Measurements from ENCODE around the gene PDE2A. TPM values are rescaled to one million over a fixed set of nuclear protein-coding genes. Genes with fewer than 3 reads are reported as not detected.

PDE2A gene
- total RNA-seq, 1 donor from 2014 or later: 0.82 TPM

DNA sequence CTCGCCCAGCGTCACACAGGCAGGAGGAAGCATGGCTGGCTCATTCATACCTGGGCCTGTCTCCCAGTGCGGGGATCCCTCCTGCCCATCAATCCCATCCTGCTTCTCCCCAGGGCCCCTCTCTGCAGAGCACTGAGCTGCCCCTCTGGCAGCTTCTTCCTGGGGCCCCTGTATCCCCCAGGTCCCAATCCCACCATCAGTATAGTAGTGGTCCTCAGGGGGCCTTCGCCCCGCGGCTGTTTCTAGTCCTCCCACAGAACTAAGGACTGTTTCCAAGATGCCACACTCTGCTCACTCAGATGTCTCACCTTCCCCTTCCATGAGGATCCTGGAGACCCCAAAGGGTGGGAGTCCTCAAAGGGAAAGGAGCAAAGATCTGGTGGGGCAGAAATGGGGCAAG, 97.6 kb downstream of the PDE2A start:
- H3K36me3 Mint-ChIP-seq (ENCODE audit: low read depth, unreplicated experiment): no peaks in the 10 kb centered on the region
- peaks cover 5% of the 10 kb centered on the region for H3K4me1 Mint-ChIP-seq (ENCODE audit: low read depth, unreplicated experiment)
- Histone ChIP-seq H3K4me1 (ENCODE audit: insufficient read depth, low read length) (no peaks in the 10 kb centered on the region), H3K9ac (ENCODE audit: low read length) (no peak overlapping the region), H4K20me1 (ENCODE audit: insufficient read depth, low read length) (no peaks in the 10 kb centered on the region), H3K4me3 (ENCODE audit: insufficient read depth, low read depth, low read length) (no peak overlapping the region), H3K9me3 (ENCODE audit: insufficient read depth, low read depth, low read length) (no peaks in the 10 kb centered on the region), H3K4me2 (ENCODE audit: low read length) (no peak overlapping the region), H3K36me3 (ENCODE audit: insufficient read depth, low read length) (no peaks in the 10 kb centered on the region), H3K27me3 (ENCODE audit: insufficient read depth, low read length) (peaks cover 2% of the 10 kb centered on the region), H3K27ac (ENCODE audit: low read depth, low read length) (no peak overlapping the region), H3K79me2 (ENCODE audit: insufficient read depth, low read length) (no peaks in the 10 kb centered on the region), H2AFZ (ENCODE audit: low read depth, low read length) (no peak overlapping the region)
- H3K9me3 Mint-ChIP-seq (ENCODE audit: unreplicated experiment): peaks cover 2% of the 10 kb centered on the region
- DNase-seq (ENCODE audit: low read depth): no peak
- H3K27ac Mint-ChIP-seq (ENCODE audit: unreplicated experiment): no peak overlapping the region
- peaks cover 46% of the 10 kb centered on the region for H3K27me3 Mint-ChIP-seq (ENCODE audit: low read depth, unreplicated experiment)
- H3K4me3 Mint-ChIP-seq (ENCODE audit: unreplicated experiment): no peak overlapping the region
- no peak for FAIRE-seq
- no peak for TF ChIP-seq EZH2 (IDR thresholded peaks at IDR 0.05; ENCODE audit: insufficient read depth, low read length)
- no peak for TF ChIP-seq CTCF (IDR thresholded peaks at IDR 0.05; ENCODE audit: insufficient read depth, low read depth, low read length)

GRCh38 chr11:72576243-72576595, 98.0 kb downstream of the PDE2A start:
- no peak overlapping the region for H3K27ac Mint-ChIP-seq (ENCODE audit: unreplicated experiment)
- Histone ChIP-seq H2AFZ (ENCODE audit: low read depth, low read length) (no peak overlapping the region), H3K9me3 (ENCODE audit: insufficient read depth, low read depth, low read length) (no peaks in the 10 kb centered on the region), H3K9ac (ENCODE audit: low read length) (no peak overlapping the region), H3K27me3 (ENCODE audit: insufficient read depth, low read length) (peaks cover 2% of the 10 kb centered on the region), H3K36me3 (ENCODE audit: insufficient read depth, low read length) (no peaks in the 10 kb centered on the region), H3K27ac (ENCODE audit: low read depth, low read length) (no peak overlapping the region), H3K4me2 (ENCODE audit: low read length) (no peak overlapping the region), H3K4me3 (ENCODE audit: insufficient read depth, low read depth, low read length) (no peak overlapping the region), H3K4me1 (ENCODE audit: insufficient read depth, low read length) (no peaks in the 10 kb centered on the region), H3K79me2 (ENCODE audit: insufficient read depth, low read length) (no peaks in the 10 kb centered on the region), H4K20me1 (ENCODE audit: insufficient read depth, low read length) (no peaks in the 10 kb centered on the region)
- no peak for DNase-seq (ENCODE audit: low read depth)
- FAIRE-seq: no peak
- H3K27me3 Mint-ChIP-seq (ENCODE audit: low read depth, unreplicated experiment): peaks cover 42% of the 10 kb centered on the region
- no peaks in the 10 kb centered on the region for H3K9me3 Mint-ChIP-seq (ENCODE audit: unreplicated experiment)
- no peak overlapping the region for H3K4me3 Mint-ChIP-seq (ENCODE audit: unreplicated experiment)
- no peak for TF ChIP-seq CTCF (IDR thresholded peaks at IDR 0.05; ENCODE audit: insufficient read depth, low read depth, low read length)
- no peak for TF ChIP-seq EZH2 (IDR thresholded peaks at IDR 0.05; ENCODE audit: insufficient read depth, low read length)
- H3K36me3 Mint-ChIP-seq (ENCODE audit: low read depth, unreplicated experiment): no peaks in the 10 kb centered on the region
- H3K4me1 Mint-ChIP-seq (ENCODE audit: low read depth, unreplicated experiment): peaks cover 5% of the 10 kb centered on the region

- Histone ChIP-seq H3K9me3 (ENCODE audit: insufficient read depth, low read depth, low read length) (no peaks in the 10 kb centered on the region), H3K27me3 (ENCODE audit: insufficient read depth, low read length) (peaks cover 2% of the 10 kb centered on the region), H3K4me1 (ENCODE audit: insufficient read depth, low read length) (peaks cover 1% of the 10 kb centered on the region), H3K9ac (ENCODE audit: low read length) (no peak overlapping the region), H3K36me3 (ENCODE audit: insufficient read depth, low read length) (no peaks in the 10 kb centered on the region), H3K4me3 (ENCODE audit: insufficient read depth, low read depth, low read length) (no peak overlapping the region), H3K27ac (ENCODE audit: low read depth, low read length) (no peak overlapping the region), H4K20me1 (ENCODE audit: insufficient read depth, low read length) (no peaks in the 10 kb centered on the region), H2AFZ (ENCODE audit: low read depth, low read length) (no peak overlapping the region), H3K4me2 (ENCODE audit: low read length) (no peak overlapping the region), H3K79me2 (ENCODE audit: insufficient read depth, low read length) (no peaks in the 10 kb centered on the region)
- Mint-ChIP-seq H3K27ac (ENCODE audit: unreplicated experiment) (no peak overlapping the region), H3K4me3 (ENCODE audit: unreplicated experiment) (no peak overlapping the region), H3K4me1 (ENCODE audit: low read depth, unreplicated experiment) (peaks cover 5% of the 10 kb centered on the region), H3K27me3 (ENCODE audit: low read depth, unreplicated experiment) (peaks cover 40% of the 10 kb centered on the region), H3K36me3 (ENCODE audit: low read depth, unreplicated experiment) (no peaks in the 10 kb centered on the region), H3K9me3 (ENCODE audit: unreplicated experiment) (no peaks in the 10 kb centered on the region)
- no peak for DNase-seq (ENCODE audit: low read depth)
- TF ChIP-seq EZH2 (IDR thresholded peaks at IDR 0.05; ENCODE audit: insufficient read depth, low read length): no peak
- no peak for TF ChIP-seq CTCF (IDR thresholded peaks at IDR 0.05; ENCODE audit: insufficient read depth, low read depth, low read length)
- FAIRE-seq: no peak
Measured at GRCh38 chr11:72575533-72576242, 98.5 kb downstream of the PDE2A start.

Measured in astrocyte (in vitro differentiated cells and primary cell).